Nephron progenitor cell (in vitro differentiated cells): ENCODE measurements around the gene STAT1.
"Not testable (repeated sequence)": the region's sequence is repeated elsewhere in the genome, so short reads cannot be mapped to it uniquely, and the experiment has no call there.

Experiments used
- DNase-seq: peaks from one replicate; pipeline ENCODE4 v3.0.0; 2021
- H3K27ac Mint-ChIP-seq: 2 replicates; pipeline ENCODE4 v1.8.0; 2021; ENCODE audit warnings: mild to moderate bottlenecking, moderate library complexity, mixed read lengths
- H3K27me3 Mint-ChIP-seq: 2 replicates; pipeline ENCODE4 v1.8.0; 2021; ENCODE audit warnings: mild to moderate bottlenecking, low read depth, mixed read lengths; ENCODE audit not compliant: poor library complexity
- H3K36me3 Mint-ChIP-seq: 2 replicates; pipeline ENCODE4 v1.8.0; 2021; ENCODE audit warnings: low read depth, mixed read lengths
- H3K4me1 Mint-ChIP-seq: 2 replicates; pipeline ENCODE4 v1.8.0; 2021; ENCODE audit warnings: mixed read lengths
- H3K4me3 Mint-ChIP-seq: 2 replicates; pipeline ENCODE4 v1.8.0; 2021; ENCODE audit warnings: mild to moderate bottlenecking, moderate library complexity, mixed read lengths
- H3K9me3 Mint-ChIP-seq: 2 replicates; pipeline ENCODE4 v1.8.0; 2021; ENCODE audit warnings: mild to moderate bottlenecking, moderate library complexity, mixed read lengths
- TF ChIP-seq, protein P1 (sequence below): fragments of 200-600 bp; sonication (generic); IDR thresholded peaks from 2 replicates; pipeline ENCODE4 v1.5.0; 2021; ENCODE audit warnings: antibody characterized with exemption

The STAT1 gene

DNA sequence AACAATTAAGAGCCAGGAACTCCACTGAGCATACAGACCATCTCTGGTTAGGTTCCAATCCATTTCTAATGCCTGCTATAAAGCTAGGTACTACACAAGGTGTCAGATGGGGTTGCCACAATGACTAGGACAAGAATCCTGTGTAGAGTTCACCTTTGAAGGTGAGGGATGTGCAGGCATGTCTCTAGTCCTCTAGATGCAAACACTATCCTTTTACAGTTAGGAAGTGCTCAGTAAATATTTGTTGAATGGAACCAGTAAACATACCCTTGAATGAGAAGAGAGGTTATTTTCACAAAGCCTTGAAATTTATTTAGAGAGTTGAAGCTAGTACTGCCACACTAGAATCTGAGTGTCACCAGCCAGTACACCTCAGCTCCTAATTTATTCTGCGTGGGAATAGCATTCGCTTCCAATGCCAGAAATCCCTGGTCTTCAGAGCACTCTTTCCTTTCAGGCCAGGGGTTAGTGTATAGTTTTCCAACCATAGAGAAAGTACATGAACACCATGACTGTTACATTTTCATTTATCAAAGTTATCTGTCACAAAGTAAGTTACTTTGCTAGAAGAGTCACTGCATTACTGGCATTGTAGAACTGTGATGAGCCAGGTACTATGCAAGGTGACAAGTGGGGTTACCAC, 48.3 kb downstream of the STAT1 start:
- no peak overlapping the region for H3K4me3 Mint-ChIP-seq
- DNase-seq, result no peak
- peaks cover 2% of the 10 kb centered on the region for H3K27me3 Mint-ChIP-seq
- H3K4me1 Mint-ChIP-seq, result peaks cover 19% of the 10 kb centered on the region
- TF ChIP-seq, protein P1, sequence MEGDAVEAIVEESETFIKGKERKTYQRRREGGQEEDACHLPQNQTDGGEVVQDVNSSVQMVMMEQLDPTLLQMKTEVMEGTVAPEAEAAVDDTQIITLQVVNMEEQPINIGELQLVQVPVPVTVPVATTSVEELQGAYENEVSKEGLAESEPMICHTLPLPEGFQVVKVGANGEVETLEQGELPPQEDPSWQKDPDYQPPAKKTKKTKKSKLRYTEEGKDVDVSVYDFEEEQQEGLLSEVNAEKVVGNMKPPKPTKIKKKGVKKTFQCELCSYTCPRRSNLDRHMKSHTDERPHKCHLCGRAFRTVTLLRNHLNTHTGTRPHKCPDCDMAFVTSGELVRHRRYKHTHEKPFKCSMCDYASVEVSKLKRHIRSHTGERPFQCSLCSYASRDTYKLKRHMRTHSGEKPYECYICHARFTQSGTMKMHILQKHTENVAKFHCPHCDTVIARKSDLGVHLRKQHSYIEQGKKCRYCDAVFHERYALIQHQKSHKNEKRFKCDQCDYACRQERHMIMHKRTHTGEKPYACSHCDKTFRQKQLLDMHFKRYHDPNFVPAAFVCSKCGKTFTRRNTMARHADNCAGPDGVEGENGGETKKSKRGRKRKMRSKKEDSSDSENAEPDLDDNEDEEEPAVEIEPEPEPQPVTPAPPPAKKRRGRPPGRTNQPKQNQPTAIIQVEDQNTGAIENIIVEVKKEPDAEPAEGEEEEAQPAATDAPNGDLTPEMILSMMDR, result no peak
- H3K27ac Mint-ChIP-seq, result no peak overlapping the region
- H3K36me3 Mint-ChIP-seq, result peaks cover 22% of the 10 kb centered on the region
- H3K9me3 Mint-ChIP-seq, result no peaks in the 10 kb centered on the region

DNA sequence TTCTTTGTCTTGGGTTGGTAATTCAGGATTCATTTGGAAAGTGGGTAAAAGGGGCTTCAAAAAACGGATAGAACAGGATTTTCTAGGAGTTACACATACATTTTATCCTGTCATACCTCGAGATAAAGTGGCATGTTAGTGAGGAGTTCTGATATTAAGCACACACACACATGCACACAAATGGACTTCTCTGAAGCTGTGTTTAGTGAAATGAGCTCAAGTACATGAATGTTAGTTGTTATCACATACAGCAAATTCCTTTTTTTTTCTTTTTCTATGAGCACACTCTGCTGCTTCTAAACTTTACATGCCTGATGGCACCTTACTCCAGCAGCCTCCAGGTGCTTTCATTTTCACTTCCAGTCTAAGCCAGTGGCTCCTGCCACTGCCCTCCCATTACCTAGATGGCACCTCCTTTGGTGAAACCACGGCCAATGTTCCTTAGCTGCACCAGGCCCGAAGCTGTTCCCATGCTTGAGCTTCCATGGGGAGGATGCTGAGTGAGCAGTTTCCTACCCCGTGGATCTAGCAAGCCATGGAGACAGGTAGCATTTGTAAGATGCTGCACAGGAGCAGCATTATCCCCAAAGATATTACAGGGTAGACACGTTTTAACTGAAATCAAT, 49.7 kb downstream of the STAT1 start:
- Mint-ChIP-seq H3K4me3 (no peak overlapping the region), H3K4me1 (peaks cover 19% of the 10 kb centered on the region), H3K36me3 (peaks cover 21% of the 10 kb centered on the region), H3K27ac (no peak overlapping the region), H3K9me3 (no peaks in the 10 kb centered on the region), H3K27me3 (peaks cover 2% of the 10 kb centered on the region)
- DNase-seq, result no peak
- TF ChIP-seq, protein P1, result no peak

DNA sequence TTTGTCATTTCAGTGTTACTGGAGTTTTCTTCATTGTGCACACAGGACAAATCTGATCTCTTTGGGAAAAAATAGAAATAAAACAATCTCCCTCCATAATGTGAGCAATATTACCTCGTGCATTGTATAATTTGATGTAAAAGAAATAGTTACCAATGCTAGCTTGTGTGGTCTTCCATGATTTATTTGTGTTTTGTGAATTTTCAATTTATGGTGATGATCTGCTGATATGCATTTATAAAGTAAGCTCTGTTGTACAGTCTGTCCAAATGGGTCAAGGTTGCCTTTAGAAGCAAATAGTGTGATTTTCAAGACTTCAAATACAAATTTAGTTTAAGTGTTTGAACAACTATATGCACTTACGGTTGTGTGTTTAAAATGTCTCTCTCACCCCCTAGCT, 50.9 kb downstream of the STAT1 start:
- peaks cover 31% of the 10 kb centered on the region for H3K36me3 Mint-ChIP-seq
- no peak for DNase-seq
- no peak overlapping the region for H3K4me3 Mint-ChIP-seq
- peaks cover 3% of the 10 kb centered on the region for H3K9me3 Mint-ChIP-seq
- no peak overlapping the region for H3K27ac Mint-ChIP-seq
- H3K27me3 Mint-ChIP-seq, result peaks cover 6% of the 10 kb centered on the region
- TF ChIP-seq, protein P1, result no peak
- peaks cover 19% of the 10 kb centered on the region for H3K4me1 Mint-ChIP-seq

DNA sequence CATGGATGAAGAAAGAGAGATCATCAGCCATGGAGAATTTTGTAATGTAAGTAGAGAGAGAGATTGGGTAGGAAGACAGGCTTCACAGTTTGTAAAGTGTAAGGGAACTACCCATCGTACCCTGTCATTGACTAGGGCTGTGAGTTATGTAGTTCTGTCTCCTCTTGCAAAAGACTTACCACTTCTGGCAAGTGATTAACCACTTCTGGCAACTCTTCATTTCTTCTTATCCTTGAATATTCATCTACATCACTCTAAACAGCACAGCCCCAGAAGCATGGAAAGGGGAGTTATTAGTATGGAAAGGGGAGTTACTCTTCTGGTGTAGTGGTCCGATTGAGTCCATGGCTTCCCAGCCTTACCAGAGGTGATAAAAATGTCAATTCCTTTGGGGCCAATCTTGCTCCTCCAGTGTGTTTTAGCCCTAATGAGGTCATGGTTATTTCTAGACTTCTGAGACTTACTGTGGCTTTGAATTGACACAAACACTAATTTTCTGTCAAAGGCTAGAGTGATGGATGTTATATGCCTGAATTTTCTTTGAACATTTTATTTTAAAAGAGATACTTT, 52.0 kb downstream of the STAT1 start:
- peaks cover 6% of the 10 kb centered on the region for H3K27me3 Mint-ChIP-seq
- no peak overlapping the region for H3K4me3 Mint-ChIP-seq
- no peak for DNase-seq
- H3K9me3 Mint-ChIP-seq, result peaks cover 8% of the 10 kb centered on the region
- H3K36me3 Mint-ChIP-seq, result peaks cover 34% of the 10 kb centered on the region
- TF ChIP-seq, protein P1, result no peak
- H3K4me1 Mint-ChIP-seq, result peaks cover 19% of the 10 kb centered on the region
- peak overlapping the region; percentile 21 for H3K27ac Mint-ChIP-seq

DNA sequence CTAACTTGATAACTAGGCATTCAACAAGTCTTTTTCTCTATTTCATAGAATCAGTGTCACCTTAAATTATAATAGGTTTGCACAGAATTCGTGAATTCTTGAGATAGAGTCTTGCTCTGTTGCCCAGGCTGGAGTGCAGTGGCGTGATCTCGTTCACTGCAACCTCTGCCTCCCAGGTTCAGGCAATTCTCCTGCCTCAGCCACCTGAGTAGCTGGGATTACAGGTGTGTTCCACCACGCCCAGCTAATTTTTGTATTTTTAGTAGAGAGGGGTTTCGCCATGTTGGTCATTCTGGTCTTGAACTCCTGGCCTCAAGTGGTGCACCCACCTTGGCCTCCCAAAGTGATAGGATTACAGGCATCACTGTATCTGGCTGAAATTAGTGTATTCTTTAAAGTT, 52.9 kb downstream of the STAT1 start:
- Mint-ChIP-seq H3K36me3 (peaks cover 43% of the 10 kb centered on the region), H3K4me1 (peaks cover 19% of the 10 kb centered on the region), H3K9me3 (peaks cover 17% of the 10 kb centered on the region)
- not testable (repeated sequence) for DNase-seq, H3K27ac Mint-ChIP-seq, H3K27me3 Mint-ChIP-seq, H3K4me3 Mint-ChIP-seq

DNA sequence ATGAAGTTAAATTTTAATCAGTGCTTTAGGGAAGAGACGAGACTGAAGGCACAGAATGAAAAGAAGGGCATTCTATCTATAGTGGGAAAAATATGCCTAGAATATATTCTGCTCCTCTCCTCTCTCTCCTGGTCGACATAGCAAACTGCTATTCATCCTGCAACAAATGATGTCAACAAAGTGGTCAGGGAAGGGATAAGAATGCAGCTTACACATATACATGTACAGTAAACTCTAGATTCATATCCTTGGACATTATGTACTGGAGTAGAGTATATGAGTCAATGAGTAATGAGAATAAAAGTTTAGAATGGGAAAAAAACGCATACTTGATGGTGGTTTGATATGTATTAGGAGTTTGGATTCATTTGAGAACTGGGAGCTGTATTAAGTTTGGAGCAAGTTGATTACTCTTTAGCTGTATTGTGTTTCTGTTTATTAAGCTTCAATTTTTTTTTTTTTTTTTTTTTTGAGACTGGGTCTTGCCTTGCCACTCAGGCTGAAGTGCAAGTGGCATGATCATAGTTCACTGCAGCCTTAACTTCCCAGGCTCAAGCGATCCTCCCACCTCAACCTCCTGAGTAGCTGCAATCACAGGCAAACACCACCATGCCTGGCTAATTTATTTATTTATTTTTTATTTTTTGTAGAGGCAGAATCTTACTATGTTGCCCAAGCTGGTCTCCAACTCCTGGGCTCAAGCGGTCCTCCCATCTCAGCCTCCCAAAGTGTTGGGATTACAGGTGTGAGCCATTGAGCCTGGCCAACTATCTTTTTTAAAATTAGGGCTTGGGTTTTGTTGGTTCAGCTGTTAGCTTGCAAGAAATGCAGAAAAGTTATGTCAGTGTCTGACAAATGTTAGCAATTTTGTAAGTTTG, 53.8 kb downstream of the STAT1 start:
- Mint-ChIP-seq H3K9me3 (peaks cover 22% of the 10 kb centered on the region), H3K4me3 (no peak overlapping the region), H3K27me3 (peaks cover 9% of the 10 kb centered on the region), H3K4me1 (peaks cover 19% of the 10 kb centered on the region), H3K27ac (no peak overlapping the region), H3K36me3 (peaks cover 47% of the 10 kb centered on the region)
- TF ChIP-seq, protein P1, result no peak
- DNase-seq, result no peak
